CD4-positive, alpha-beta T cell (primary cell): ENCODE results near the gene PLEKHG4B. TPM values are rescaled to one million over a fixed set of nuclear protein-coding genes. Genes with fewer than 3 reads are reported as not detected.

Source experiments
- ATAC-seq: fragments of 200-7000 bp; cut with Tn5 transposase; one replicate; pipeline ENCODE4 v1.10.0; 2022; ENCODE audit warnings: mild to moderate bottlenecking; ENCODE audit not compliant: poor library complexity
- CTCF ChIA-PET: fragments of 350-600 bp; sonication (Branson Sonifier 250); formaldehyde crosslinking; loops from one replicate; lab custom pipeline; 2021; ENCODE audit warnings: antibody characterized with exemption, inconsistent platforms; lab: Charles Lee
- POLR2A ChIA-PET: fragments of 350-600 bp; sonication (Branson Sonifier 250); formaldehyde crosslinking; loops from one replicate; lab custom pipeline; 2021; ENCODE audit warnings: antibody characterized with exemption, inconsistent platforms; lab: Charles Lee
- DNase-seq, 14 experiments: peaks; one replicate each; pipeline ENCODE4 v3.0.0-alpha.2; 2013 to 2020; ENCODE audit warnings: mixed read lengths in 2 of 14
- H3K27ac ChIP-seq, 2 donors: one replicate each; pipeline versions ENCODE4 v1.5.1 to v1.7.0; 2013; ENCODE audit warnings: low read length in 2 of 2, low read depth in 1 of 2, mild to moderate bottlenecking in 1 of 2
- H3K27me3 ChIP-seq, 2 experiments: 1 replicate in 1 of 2; 2 replicates in 1 of 2; pipeline versions ENCODE4 v1.6.1 to v1.7.0; 2013; ENCODE audit warnings: low read length in 2 of 2, control low read depth in 1 of 2, mild to moderate bottlenecking in 1 of 2, moderate library complexity in 1 of 2; ENCODE audit not compliant: insufficient read depth in 2 of 2, control insufficient read depth in 1 of 2
- H3K36me3 ChIP-seq: one replicate; pipeline ENCODE4 v1.6.1; 2013; ENCODE audit warnings: low read length, control low read depth; ENCODE audit not compliant: insufficient read depth
- H3K4me1 ChIP-seq: one replicate; pipeline ENCODE4 v1.6.1; 2013; ENCODE audit warnings: low read length, control low read depth; ENCODE audit not compliant: insufficient read depth
- H3K4me3 ChIP-seq: one replicate; pipeline ENCODE4 v1.5.1; 2013; ENCODE audit warnings: mild to moderate bottlenecking, low read length, moderate library complexity
- H3K9me3 ChIP-seq, 2 experiments: 1 replicate in 1 of 2; 2 replicates in 1 of 2; pipeline versions ENCODE4 v1.6.1 to v1.7.0; 2013; ENCODE audit warnings: low read length in 2 of 2, mild to moderate bottlenecking in 2 of 2, control low read depth in 1 of 2, moderate library complexity in 1 of 2; ENCODE audit not compliant: control insufficient read depth in 1 of 2, insufficient read depth in 1 of 2
- H3K27ac Mint-ChIP-seq: one replicate; pipeline ENCODE4 v1.8.0; 2020; ENCODE audit warnings: mixed read lengths
- H3K27me3 Mint-ChIP-seq: one replicate; pipeline ENCODE4 v1.8.0; 2021; ENCODE audit warnings: mixed read lengths
- H3K36me3 Mint-ChIP-seq: one replicate; pipeline ENCODE4 v1.8.0; 2021; ENCODE audit warnings: low read depth, mixed read lengths
- H3K4me1 Mint-ChIP-seq: one replicate; pipeline ENCODE4 v1.8.0; 2021; ENCODE audit warnings: low read depth, mixed read lengths
- H3K4me3 Mint-ChIP-seq: one replicate; pipeline ENCODE4 v1.8.0; 2020; ENCODE audit warnings: mild to moderate bottlenecking, mixed read lengths
- H3K9me3 Mint-ChIP-seq: one replicate; pipeline ENCODE4 v1.8.0; 2020; ENCODE audit warnings: mixed read lengths
- CTCF ChIP-seq: fragments of 200-600 bp; IDR thresholded peaks from one replicate; pipeline ENCODE4 v1.8.0; 2022; ENCODE audit warnings: antibody characterized with exemption, mild to moderate bottlenecking
- intact Hi-C, 2 experiments: fragments of 100-400 bp; cut with DNase I in 1 of 2; cut with micrococcal nuclease in 1 of 2; formaldehyde crosslinking; loops; one replicate each; pipeline versions ENCODE4 v1.15.1 to v1.9.0; 2023 to 2025; cut with DNase I, micrococcal nuclease
- total RNA-seq, 174 experiments: library from RNA in 2 of 174; stranded (reverse) in 2 of 174; gene quantifications; one replicate each; pipeline ENCODE4 v1.2.3 and lab custom pipeline; 2021 to 2026

Gene PLEKHG4B
- total RNA-seq, 2 experiments from 2014 or later: 0.17 to 0.36 TPM

- ATAC-seq (no peak), DNase-seq (no peak)
- peaks cover 19% of the 10 kb centered on the region for H3K27me3 Mint-ChIP-seq
- H3K9me3 ChIP-seq: peaks cover 19 to 30% of the 10 kb centered on the region in 2 experiments
- H3K27me3 ChIP-seq: peaks cover 0 to 2% of the 10 kb centered on the region in 2 experiments
- ChIA-PET CTCF (no interaction called here), POLR2A (no interaction called here)
- no peak for TF ChIP-seq CTCF
- H3K4me1 ChIP-seq: no peaks in the 10 kb centered on the region
- no peaks in the 10 kb centered on the region for H3K36me3 Mint-ChIP-seq
- H3K27ac Mint-ChIP-seq: no peak overlapping the region
- H3K27ac ChIP-seq: no peak overlapping the region
- H3K4me3 Mint-ChIP-seq: no peak overlapping the region
- H3K4me3 ChIP-seq: no peak overlapping the region
- intact Hi-C loops: no loop called here
- H3K36me3 ChIP-seq: no peaks in the 10 kb centered on the region
- peaks cover 5% of the 10 kb centered on the region for H3K9me3 Mint-ChIP-seq
- no peaks in the 10 kb centered on the region for H3K4me1 Mint-ChIP-seq
These were observed 51.1 kb downstream of the PLEKHG4B start for GRCh38 chr5:143041-143440.

- H3K27ac ChIP-seq: no peak overlapping the region
- no peak for ATAC-seq
- Mint-ChIP-seq H3K4me1 (no peaks in the 10 kb centered on the region), H3K4me3 (no peak overlapping the region), H3K36me3 (no peaks in the 10 kb centered on the region), H3K27me3 (peaks cover 19% of the 10 kb centered on the region), H3K27ac (no peak overlapping the region), H3K9me3 (peaks cover 6% of the 10 kb centered on the region)
- no peak overlapping the region for H3K4me3 ChIP-seq
- ChIA-PET POLR2A (no interaction called here), CTCF (no interaction called here)
- intact Hi-C loops: no loop called here
- peaks cover 26 to 30% of the 10 kb centered on the region in 2 experiments for H3K9me3 ChIP-seq
- no peaks in the 10 kb centered on the region for H3K4me1 ChIP-seq
- no peaks in the 10 kb centered on the region for H3K36me3 ChIP-seq
- TF ChIP-seq CTCF: no peak
- no peak for DNase-seq
- H3K27me3 ChIP-seq: peaks cover 0 to 2% of the 10 kb centered on the region in 2 experiments
These were observed 53.0 kb downstream of the PLEKHG4B start for GRCh38 chr5:144941-145340.

- CTCF ChIA-PET: no interaction called here
- no peak for TF ChIP-seq CTCF
- Histone ChIP-seq H3K36me3 (no peaks in the 10 kb centered on the region), H3K4me3 (no peak overlapping the region), H3K27me3 (peaks cover 0 to 2% of the 10 kb centered on the region in 2 experiments), H3K9me3 (peaks cover 26 to 30% of the 10 kb centered on the region in 2 experiments), H3K4me1 (no peaks in the 10 kb centered on the region), H3K27ac (no peak overlapping the region)
- ATAC-seq: no peak
- intact Hi-C loops: no loop called here
- no peak overlapping the region for H3K27ac Mint-ChIP-seq
- H3K4me1 Mint-ChIP-seq: no peaks in the 10 kb centered on the region
- H3K9me3 Mint-ChIP-seq: peaks cover 6% of the 10 kb centered on the region
- H3K36me3 Mint-ChIP-seq: no peaks in the 10 kb centered on the region
- peaks cover 19% of the 10 kb centered on the region for H3K27me3 Mint-ChIP-seq
- DNase-seq: no peak
- no peak overlapping the region for H3K4me3 Mint-ChIP-seq
- POLR2A ChIA-PET: no interaction called here
These were observed 53.8 kb downstream of the PLEKHG4B start for GRCh38 chr5:145585-146323.
